Frontal cortex (tissue), 4 donors: ENCODE results near the gene GLP2R. TPM values are rescaled to one million over a fixed set of nuclear protein-coding genes. Genes with fewer than 3 reads are reported as not detected.

Source experiments
- DNase-seq, 2 donors: peaks; one replicate each; pipeline ENCODE4 v3.0.0; 2012; ENCODE audit warnings: low spot score in 2 of 2
- FAIRE-seq: peaks from 2 replicates; lab custom pipeline; 2012; peaks lifted over from hg19 to GRCh38; lab: Jason Lieb, UNC
- total RNA-seq: library from RNA; depleted of rRNA; stranded (reverse); fragments of >200 nt; gene quantifications from one replicate; pipeline ENCODE4 v1.2.3, GENCODE V29; 2014
- donor health status: control.
- donor health status: control.
- donor health status: control.

The GLP2R gene
- total RNA-seq, 1 donor from 2014 or later, result not detected

DNA sequence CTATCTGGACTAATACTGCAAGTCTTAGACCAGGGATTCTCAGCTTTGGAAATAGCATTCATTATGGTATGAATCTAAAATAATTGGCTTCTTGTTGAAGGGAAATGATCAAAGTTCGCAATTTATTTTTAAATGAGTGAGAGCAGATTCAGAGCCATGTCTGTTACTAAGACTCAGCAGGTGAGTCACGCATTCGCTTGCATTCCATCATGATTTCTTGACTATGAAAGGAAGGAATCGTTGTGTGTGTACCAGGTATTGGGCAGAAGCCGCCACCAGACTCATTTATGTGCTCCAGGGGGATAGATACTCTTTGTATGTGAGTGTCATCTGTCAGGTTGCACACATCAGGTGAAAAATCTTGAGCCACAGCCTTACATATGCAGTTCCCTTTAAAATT is 14.6 kb upstream of the GLP2R start:
- DNase-seq (no peak), FAIRE-seq (no peak)

GRCh38 chr17:9811537-9811936 is 14.2 kb upstream of the GLP2R start:
- no peak for DNase-seq
- FAIRE-seq, result no peak

- DNase-seq, result no peak
- no peak for FAIRE-seq
Measured at GRCh38 chr17:9813166-9813565, 12.6 kb upstream of the GLP2R start.

DNA sequence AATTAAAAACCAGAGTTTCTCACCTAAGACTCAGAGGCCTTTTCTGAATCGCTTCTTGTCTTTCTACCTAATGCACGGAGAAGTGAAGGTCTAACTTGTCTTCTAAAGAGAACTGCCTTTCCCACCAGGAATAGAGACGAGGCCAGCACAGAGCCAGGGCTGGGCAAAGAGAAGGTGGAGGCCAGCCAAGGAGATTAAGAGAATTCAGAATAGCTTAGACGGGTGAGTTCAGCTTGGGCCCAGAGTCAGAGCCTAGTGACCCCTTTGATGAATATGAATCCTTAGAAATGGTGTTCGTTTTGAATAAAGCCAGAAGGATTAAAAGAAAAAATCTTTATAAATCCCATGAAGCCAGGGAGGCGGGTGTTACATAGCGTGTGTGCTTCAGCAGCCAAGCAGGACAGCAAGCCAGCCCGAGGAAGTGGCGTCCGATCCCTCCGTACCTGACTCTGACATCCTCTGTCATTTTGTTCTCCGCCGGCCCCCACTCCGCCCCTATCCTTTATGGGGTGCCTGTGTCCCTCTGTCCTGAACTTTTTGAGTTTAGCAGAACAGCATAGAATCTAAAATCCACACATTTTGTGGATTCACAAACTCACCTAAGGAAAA is 11.3 kb upstream of the GLP2R start:
- FAIRE-seq, result no peak
- DNase-seq, result no peak

- no peak for FAIRE-seq
- DNase-seq, result no peak
Measured at GRCh38 chr17:9816472-9816871, 9.3 kb upstream of the GLP2R start.

- peak in 1 of 2 donors; percentile 43 for DNase-seq
- no peak for FAIRE-seq
Measured at GRCh38 chr17:9817086-9817485, 8.6 kb upstream of the GLP2R start.

DNA sequence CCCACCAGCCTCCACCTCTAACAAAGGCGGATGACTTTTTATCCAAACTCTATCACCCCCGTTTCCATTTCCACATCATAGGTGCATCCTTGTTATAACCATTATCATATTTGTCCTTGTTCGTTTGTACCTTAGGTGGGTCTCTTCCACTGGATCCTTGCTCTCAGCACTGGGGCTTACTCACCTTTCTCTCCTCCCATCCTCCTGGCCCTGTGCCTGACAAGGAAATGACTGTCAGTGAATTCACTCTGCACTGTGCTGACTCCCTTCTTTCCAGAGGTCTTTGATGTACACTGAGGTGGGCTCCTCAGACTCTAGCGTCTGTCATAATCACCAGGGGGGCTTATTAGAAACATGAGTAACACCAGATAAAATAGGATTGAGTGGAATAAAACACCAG is 7.0 kb upstream of the GLP2R start:
- no peak for FAIRE-seq
- DNase-seq, result no peak

GRCh38 chr17:9820448-9820847 is 5.3 kb upstream of the GLP2R start:
- no peak for FAIRE-seq

GRCh38 chr17:9821921-9822320 is 3.8 kb upstream of the GLP2R start, which contains the start of gene GSG1L2:
Gene GSG1L2, minus strand, starts transcription at chr17:9822079. Its CDS starts 8 bp downstream, at chr17:9822071.
- DNase-seq (no peak), FAIRE-seq (no peak)

More at GRCh38 chr17:9820448-9820847, 5.3 kb upstream of the GLP2R start:
- no peak for DNase-seq

GRCh38 chr17:9824094-9824493 is 1.6 kb upstream of the GLP2R start:
- FAIRE-seq, result no peak

DNA sequence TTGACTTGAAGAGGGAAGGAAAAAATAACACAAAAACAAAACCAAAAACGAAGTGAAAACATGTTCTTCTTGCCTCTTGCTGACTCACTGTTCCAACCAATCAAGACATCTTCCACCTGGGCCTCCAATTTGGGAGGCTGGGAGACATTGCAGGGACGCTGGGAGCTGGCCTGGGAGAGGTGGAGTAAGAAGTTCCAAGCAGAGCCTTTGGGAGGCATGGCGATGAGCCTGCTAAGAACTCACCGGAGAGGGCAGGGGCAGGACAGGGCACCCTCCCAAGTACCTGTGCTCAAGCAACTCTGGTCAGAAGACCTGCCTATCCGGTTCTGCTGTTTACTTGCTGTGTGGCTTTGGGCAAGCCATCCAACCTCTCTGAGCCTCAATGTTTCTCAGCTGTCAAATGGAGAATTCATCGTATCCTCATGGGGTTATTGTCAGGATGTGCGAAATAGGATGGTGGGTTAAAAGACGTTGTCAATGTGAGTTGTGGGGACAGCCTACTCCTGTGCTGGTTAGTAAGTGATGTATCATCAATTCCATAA is 856 bp upstream of the GLP2R start:
- DNase-seq (no peak), FAIRE-seq (no peak)

More at GRCh38 chr17:9824094-9824493, 1.6 kb upstream of the GLP2R start:
- DNase-seq, result no peak

- DNase-seq (no peak), FAIRE-seq (no peak)
Measured at GRCh38 chr17:9828296-9829295, 2.9 kb downstream of the GLP2R start.

DNA sequence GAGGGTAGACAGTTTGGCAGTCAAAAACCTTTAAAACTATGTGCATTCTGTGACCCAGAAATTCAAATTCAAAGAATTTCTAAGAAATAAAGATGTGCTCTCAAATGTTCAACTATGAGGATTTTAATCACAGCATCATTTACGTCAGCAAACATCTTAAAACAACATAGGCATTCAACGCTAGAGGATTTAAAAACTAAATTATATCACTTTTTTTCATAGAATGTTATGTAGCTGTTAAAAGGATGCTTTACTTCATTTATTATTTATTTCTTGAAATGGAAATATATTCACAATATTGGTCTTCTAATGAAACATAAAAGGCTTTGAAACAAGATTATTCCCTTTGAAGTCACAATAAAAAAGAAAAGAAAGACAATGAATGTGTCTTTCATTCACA is 3.6 kb downstream of the GLP2R start:
- DNase-seq (no peak), FAIRE-seq (no peak)

DNA sequence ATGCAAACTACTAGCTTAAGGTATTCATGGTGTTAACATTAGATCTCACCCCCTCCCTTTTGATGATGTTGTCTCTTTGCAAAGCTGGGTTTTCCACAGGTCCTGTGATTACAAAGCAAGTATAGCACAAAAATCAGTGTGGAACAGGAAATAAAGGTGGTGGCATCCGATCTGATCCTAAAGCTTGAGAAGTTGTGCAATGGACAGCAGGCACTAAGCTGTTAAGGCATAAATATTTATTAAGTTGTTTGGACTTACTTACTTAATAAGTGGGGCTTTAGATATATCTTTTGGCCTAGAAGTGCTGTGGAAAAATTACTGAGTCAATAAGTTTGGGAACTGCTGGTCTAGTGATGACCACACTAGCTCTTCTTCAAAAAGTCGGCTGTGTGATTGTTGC is 5.0 kb downstream of the GLP2R start:
- FAIRE-seq, result no peak

GRCh38 chr17:9833922-9834321 is 8.2 kb downstream of the GLP2R start:
- DNase-seq, result no peak
- no peak for FAIRE-seq

More for the DNA sequence above, 5.0 kb downstream of the GLP2R start:
- no peak for DNase-seq

GRCh38 chr17:9837551-9838471 is 12.1 kb downstream of the GLP2R start:
- FAIRE-seq, result no peak
- DNase-seq, result no peak

DNA sequence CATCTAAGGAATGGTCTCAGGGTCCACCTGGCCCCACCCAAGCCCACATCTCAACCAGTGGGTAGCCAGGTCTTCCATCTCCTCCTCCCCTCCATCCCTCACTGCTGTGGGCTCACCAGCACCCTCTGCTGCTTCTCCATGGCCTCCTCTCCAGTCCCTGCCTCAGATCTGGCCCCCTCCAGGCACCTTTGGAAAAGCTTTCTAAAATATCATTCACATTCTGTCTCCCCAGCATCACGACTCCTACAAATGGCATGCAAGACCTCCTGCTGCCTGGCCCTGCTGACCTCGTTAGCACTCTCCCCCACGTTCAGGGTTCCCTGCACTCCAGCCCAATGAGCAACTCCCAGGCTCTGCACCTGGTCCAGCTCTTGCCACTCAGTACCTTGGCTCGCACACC is 13.7 kb downstream of the GLP2R start:
- FAIRE-seq, result no peak
- DNase-seq, result no peak

DNA sequence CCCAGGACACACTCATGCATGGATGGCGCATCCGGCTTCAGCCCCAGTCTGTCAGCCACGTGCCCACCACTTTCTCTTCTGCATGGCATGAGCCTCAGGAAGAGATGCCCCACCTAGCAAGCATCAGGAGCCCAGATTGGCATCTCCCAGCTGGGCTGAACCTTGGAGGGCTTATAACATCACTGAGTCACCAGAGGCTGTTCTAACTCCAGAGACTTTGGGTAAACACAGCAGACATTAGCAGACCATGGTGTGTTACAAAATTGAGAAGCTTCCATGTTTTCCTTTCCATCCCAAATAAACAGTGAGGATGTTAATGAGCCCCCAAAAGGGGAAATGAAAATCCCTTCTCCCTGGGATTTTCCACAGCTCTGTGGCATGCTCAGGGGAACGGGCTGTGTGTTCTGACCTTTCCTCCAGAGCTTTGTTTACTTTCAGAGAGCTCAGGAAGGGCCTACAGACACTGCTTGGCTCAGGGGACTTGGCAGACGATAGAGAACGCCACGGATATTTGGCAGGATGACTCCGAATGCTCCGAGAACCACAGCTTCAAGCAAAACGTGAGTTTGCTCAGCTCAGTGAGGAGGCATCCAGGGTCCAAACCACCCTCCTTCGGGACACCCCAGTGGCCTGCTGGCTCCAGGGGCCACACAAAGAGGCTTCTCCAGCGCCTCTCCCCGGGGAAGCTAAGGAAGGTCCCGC is 16.5 kb downstream of the GLP2R start:
- peak in 1 of 2 donors; percentile 19 for DNase-seq
- no peak for FAIRE-seq
